Body of pancreas (tissue), 4 donors: ENCODE data around the gene MED15. TPM values are rescaled to one million over a fixed set of nuclear protein-coding genes. Genes with fewer than 3 reads are reported as not detected.

Experiments
- ATAC-seq: fragments of 150-250 bp; one replicate; pipeline ENCODE4 v1.9.1; 2016
- DNase-seq, 4 donors: peaks; one replicate each; pipeline ENCODE4 v3.0.0-alpha.2; 2019
- H3K27ac ChIP-seq, 4 donors: fragments of 200-600 bp; sonication (generic); 1 replicate in 3 of 4; 2 replicates in 1 of 4; pipeline versions ENCODE4 v1.5.1 to v1.6.1; 2016 to 2019; ENCODE audit warnings: mild to moderate bottlenecking in 1 of 4, mixed read lengths in 1 of 4, moderate library complexity in 1 of 4
- H3K27me3 ChIP-seq, 2 donors: fragments of 200-600 bp; sonication (generic); one replicate each; pipeline ENCODE4 v1.6.0; 2016; ENCODE audit warnings: mild to moderate bottlenecking in 1 of 2
- H3K36me3 ChIP-seq, 2 donors: fragments of 200-600 bp; sonication (generic); replicated peaks in 1 of 2; 2 replicates each; pipeline ENCODE4 v1.5.1; 2016; ENCODE audit warnings: low read depth in 2 of 2; ENCODE audit not compliant: insufficient read depth in 1 of 2
- H3K4me1 ChIP-seq: fragments of 200-600 bp; sonication (generic); one replicate; pipeline ENCODE4 v1.6.0; 2016
- H3K4me3 ChIP-seq, 2 donors: fragments of 200-600 bp; sonication (generic); 1 replicate in 1 of 2; 2 replicates in 1 of 2; pipeline ENCODE4 v1.5.1; 2016 to 2019
- H3K9me3 ChIP-seq, 3 donors: fragments of 200-600 bp; sonication (generic); 1 replicate in 2 of 3; 2 replicates in 1 of 3; pipeline ENCODE4 v1.5.1; 2016
- CTCF ChIP-seq, 7 experiments: fragments of 450-650 bp in 4 of 7; fragments of 200-600 bp in 3 of 7; sonication (generic) in 3 of 7; IDR thresholded peaks; one replicate each; pipeline ENCODE4 v1.5.1; 2016 to 2019; ENCODE audit warnings: antibody characterized with exemption in 7 of 7
- POLR2A ChIP-seq, 3 donors: fragments of 450-650 bp; IDR thresholded peaks; one replicate each; pipeline ENCODE4 v1.6.1; 2016; ENCODE audit warnings: antibody characterized with exemption in 3 of 3, mild to moderate bottlenecking in 2 of 3
- WGBS, 2 donors: methylation state at CpG; one replicate each; pipeline ENCODE4 v1.1.5; 2017; 5-methylcytosine and 5-hydroxymethylcytosine counted together
- intact Hi-C: fragments of 100-400 bp; cut with DNase I; formaldehyde crosslinking; loops from one replicate; pipeline ENCODE4 v1.15.1; 2023
- total RNA-seq, 2 donors: library from RNA; depleted of rRNA; stranded (reverse); fragments of >200 nt; gene quantifications; one replicate each; pipeline ENCODE4 v1.1.0, GENCODE V29; 2016

Gene MED15
- total RNA-seq, 2 donors from 2014 or later, result 31.6 to 36.9 TPM

- WGBS, 2 donors, result 83 to 89% methylated on average over 13 of the region's 13 CpGs
- Histone ChIP-seq H3K9me3 (no peaks in the 10 kb centered on the region), H3K36me3 (peaks cover 0 to 2% of the 10 kb centered on the region in 2 donors), H3K27ac (peak overlapping the region in 2 of 4 donors; percentile 17 to 30), H3K27me3 (no peaks in the 10 kb centered on the region), H3K4me3 (no peak overlapping the region), H3K4me1 (peaks cover 9% of the 10 kb centered on the region)
- no peak for DNase-seq
- no peak for TF ChIP-seq CTCF (IDR thresholded peaks at IDR 0.05)
- no peak for TF ChIP-seq POLR2A (IDR thresholded peaks at IDR 0.05)
- intact Hi-C loops, result no loop called here
- ATAC-seq, result no peak
Measured at GRCh38 chr22:20517841-20518592, 10.6 kb downstream of the MED15 start.

- H3K9me3 ChIP-seq, result no peaks in the 10 kb centered on the region
- H3K36me3 ChIP-seq, result peaks cover 0 to 2% of the 10 kb centered on the region in 2 donors
- H3K27ac ChIP-seq, result no peak overlapping the region
- ATAC-seq (no peak), DNase-seq (no peak)
- no peaks in the 10 kb centered on the region for H3K27me3 ChIP-seq
- TF ChIP-seq POLR2A (IDR thresholded peaks at IDR 0.05) (no peak), CTCF (IDR thresholded peaks at IDR 0.05) (no peak)
- intact Hi-C loops, result no loop called here
- 59 to 71% methylated on average over 4 of the region's 4 CpGs for WGBS, 2 donors
- H3K4me3 ChIP-seq, result no peak overlapping the region
- peaks cover 21% of the 10 kb centered on the region for H3K4me1 ChIP-seq
Measured at GRCh38 chr22:20519558-20519957, 12.1 kb downstream of the MED15 start.

GRCh38 chr22:20520093-20520511 is 12.7 kb downstream of the MED15 start:
- H3K4me1 ChIP-seq, result peaks cover 21% of the 10 kb centered on the region
- H3K4me3 ChIP-seq, result no peak overlapping the region
- ATAC-seq (peak; percentile 21), DNase-seq (no peak)
- H3K9me3 ChIP-seq, result no peaks in the 10 kb centered on the region
- 70 to 95% methylated on average over 7 of the region's 7 CpGs for WGBS, 2 donors
- no peak for TF ChIP-seq POLR2A (IDR thresholded peaks at IDR 0.05)
- TF ChIP-seq CTCF (IDR thresholded peaks at IDR 0.05), result no peak
- H3K27ac ChIP-seq, result no peak overlapping the region
- H3K36me3 ChIP-seq, result peaks cover 0 to 2% of the 10 kb centered on the region in 2 donors
- intact Hi-C loops, result no loop called here
- H3K27me3 ChIP-seq, result no peaks in the 10 kb centered on the region

GRCh38 chr22:20522134-20523004 is 15.0 kb downstream of the MED15 start:
- TF ChIP-seq POLR2A (IDR thresholded peaks at IDR 0.05) (no peak), CTCF (IDR thresholded peaks at IDR 0.05) (no peak)
- 86 to 94% methylated on average over 9 to 11 of the region's 11 CpGs for WGBS, 2 donors
- Histone ChIP-seq H3K27ac (no peak overlapping the region), H3K27me3 (no peaks in the 10 kb centered on the region), H3K4me1 (peaks cover 15% of the 10 kb centered on the region), H3K36me3 (peaks cover 0 to 2% of the 10 kb centered on the region in 2 donors), H3K4me3 (no peak overlapping the region), H3K9me3 (no peaks in the 10 kb centered on the region)
- intact Hi-C loops, result no loop called here
- DNase-seq (no peak), ATAC-seq (no peak)
